HT1080 (cell line): ENCODE results near the gene FHDC1. TPM values are rescaled to one million over a fixed set of nuclear protein-coding genes. Genes with fewer than 3 reads are reported as not detected.

Source experiments
- DNase-seq: peaks from one replicate; pipeline ENCODE4 v3.0.0-alpha.2; 2015; ENCODE audit warnings: low read depth
- total RNA-seq: library from RNA; depleted of rRNA; stranded (reverse); fragments of >200 nt; shearing (Covaris generic); gene quantifications from 2 replicates; pipeline ENCODE4 v1.2.3, GENCODE V29; 2014

Gene FHDC1
- total RNA-seq, 1 experiment from 2014 or later, result 0.23 TPM

DNA sequence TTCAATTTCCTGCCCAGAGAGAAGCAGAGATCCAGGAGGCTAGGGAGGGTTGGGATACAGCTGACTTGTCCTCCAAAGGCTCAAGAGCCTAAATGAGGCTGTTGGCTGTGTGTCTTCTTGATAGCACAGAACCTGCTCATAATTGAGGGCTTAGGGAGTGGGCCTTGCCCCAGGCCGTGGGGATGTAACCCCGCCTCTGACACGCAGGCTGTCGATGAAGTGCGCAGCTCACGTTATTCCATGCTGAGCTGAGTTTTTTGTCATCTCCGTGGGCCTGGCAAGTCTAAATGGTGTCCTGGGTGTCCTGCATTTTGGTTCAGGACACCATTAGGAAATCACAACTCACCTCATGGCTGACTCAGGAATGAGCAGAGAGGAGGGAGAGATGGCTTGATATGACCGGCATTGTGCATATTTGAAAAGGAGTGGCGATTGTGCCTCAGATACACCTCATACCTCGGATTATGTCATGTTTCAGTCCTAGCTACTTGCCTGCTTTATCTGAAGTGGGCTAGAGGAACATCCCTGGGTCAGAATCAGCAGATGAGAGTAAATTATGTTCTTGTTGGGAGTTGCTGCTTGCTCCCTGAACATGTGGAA, 43.7 kb downstream of the FHDC1 start:
- no peak for DNase-seq

DNA sequence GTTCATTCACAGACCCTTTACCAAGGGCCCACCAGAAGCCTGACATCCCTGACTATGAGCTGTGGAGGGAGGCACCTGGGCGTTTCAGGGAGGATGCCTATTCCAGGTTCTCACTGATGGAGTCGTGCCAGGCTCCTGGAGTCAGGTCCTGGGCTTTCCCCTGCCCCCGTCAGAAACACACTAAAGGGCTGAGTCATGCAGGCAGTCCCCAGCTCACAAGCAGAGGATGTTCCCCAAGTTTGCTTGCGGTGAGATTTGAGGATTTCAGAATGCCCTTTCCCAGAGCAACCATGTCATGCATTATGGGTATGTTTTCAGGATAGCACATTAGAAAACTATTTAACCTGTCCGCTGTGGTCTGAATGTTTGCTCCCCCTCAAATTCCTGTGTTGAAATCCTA, 45.2 kb downstream of the FHDC1 start:
- peak; percentile 79 for DNase-seq

DNA sequence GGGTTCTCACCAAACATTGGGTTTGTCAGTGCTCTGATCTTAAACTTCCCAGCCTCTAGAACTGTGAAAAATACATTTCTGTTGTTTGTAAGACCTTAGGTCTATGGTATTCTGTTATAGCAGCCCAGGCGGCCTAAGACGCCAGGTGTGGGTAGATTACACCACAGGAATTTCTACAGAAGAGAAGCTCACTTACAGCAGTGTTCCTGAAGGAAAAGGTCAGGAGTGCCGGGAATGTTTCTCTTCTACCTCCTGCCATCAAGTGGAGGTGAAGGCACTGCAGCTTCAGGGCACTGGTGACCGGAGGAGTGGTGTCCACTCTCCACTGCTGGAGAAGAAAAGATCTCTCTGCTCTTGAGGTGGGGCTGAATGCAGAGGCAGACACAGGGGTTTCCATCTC, 45.7 kb downstream of the FHDC1 start:
- DNase-seq, result no peak

DNA sequence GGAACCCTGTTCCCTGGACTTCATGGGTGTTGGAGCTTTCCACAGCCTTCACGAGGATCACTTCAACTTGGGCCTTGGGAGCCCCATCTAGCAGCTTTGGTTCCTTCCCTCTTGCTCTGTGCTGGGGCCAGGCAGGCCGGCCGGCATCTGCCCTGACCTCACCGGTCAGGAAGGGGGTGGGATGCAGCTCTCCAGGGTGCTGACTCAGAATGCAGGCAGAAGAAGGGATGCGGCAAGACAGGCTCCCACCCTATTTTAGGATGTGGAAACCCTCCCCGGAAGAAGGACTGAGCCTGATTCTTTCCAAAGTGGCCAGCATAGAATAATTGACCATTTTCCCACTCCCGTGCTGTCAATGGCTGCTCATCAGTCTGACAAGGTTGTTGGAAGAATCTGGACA, 47.1 kb downstream of the FHDC1 start:
- peak; percentile 66 for DNase-seq

DNA sequence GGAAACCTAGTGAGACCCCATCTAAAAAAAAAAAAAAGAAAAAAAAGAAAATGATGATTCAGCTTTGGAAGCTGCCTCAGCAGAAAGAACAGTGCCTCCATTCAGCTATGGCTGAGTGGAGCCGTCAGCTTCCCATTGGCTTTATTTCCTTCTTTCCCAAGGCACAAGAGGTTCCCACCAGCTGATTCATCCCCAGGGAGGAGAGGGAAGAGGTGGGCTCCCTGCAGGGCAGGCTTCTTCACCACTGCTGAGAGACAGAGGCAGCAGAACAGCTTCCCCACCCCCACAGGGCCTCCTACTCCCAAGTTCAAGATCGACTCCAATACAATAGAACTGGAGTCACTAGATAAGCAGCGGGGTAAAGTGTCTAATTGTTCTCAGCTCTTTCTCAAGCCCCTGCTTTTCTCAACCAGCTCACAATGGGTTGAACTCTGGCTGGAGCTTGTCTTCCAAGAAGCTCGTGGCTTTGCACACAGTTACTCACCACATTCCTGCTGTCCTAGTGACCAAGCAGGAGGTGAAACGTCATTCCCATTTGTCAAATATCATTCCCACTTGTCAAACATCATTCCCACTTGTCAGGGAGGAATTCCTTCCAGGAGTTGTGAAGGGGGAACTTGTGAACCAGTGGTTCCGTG, 47.8 kb downstream of the FHDC1 start:
- peak; percentile 92 for DNase-seq

DNA sequence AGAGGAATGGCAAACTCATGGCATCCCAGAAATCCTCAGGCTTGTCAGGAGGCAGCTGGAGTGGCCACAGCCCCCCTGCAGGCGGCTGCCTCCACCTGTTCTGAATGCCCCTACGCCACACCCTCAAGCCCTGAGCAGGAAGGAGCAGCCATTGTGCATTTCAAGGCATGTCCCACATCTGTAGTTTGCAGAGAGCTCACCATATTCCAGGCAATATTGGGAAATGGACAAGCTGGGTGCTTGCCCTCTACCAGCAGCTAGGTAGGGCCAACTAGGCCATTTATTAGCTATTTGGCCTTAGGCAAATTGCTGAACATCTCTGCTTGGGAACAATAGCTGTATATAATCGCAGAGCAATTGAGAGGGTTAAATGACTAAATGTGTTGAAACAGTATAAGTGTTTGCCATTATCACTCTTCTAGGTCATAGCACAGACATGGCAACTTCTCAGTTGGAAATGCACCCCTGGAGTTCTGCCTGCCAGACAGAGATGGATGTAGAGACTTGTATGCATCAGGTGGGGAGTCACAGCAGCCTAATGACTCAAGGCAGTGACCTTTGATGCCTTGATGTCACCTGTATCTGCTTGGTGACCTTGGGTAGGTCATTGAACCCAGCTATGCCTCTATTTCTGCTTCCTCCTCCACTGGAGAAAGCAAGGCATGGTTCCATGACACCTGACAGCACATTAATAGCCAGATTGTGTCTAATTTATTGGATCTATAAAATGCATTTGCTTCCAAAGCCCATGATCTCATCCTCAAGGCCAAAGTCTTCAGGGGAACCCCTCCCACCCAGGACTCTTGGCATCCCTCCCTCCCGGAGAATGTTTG, 52.8 kb downstream of the FHDC1 start:
- DNase-seq, result no peak

DNA sequence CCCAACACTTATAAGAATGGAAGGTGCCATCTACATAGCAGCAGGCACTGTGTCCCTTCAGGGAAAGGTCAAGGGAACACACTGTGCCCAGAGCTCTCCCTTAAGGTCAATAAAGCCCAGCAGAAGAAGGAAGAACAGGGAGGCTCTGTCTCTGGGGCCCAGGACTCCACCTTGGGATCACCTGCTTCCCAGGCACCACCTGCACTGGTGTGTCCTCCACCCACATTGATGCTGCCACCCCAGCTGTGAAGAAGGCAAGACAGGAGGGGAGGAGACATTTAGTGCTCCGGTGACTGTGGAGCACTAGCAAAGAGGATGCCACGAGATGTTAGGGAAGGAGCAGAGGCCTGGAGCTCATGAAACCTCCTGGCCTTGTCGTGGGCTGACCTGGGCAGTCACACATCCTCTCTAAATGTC, 53.4 kb downstream of the FHDC1 start:
- no peak for DNase-seq

DNA sequence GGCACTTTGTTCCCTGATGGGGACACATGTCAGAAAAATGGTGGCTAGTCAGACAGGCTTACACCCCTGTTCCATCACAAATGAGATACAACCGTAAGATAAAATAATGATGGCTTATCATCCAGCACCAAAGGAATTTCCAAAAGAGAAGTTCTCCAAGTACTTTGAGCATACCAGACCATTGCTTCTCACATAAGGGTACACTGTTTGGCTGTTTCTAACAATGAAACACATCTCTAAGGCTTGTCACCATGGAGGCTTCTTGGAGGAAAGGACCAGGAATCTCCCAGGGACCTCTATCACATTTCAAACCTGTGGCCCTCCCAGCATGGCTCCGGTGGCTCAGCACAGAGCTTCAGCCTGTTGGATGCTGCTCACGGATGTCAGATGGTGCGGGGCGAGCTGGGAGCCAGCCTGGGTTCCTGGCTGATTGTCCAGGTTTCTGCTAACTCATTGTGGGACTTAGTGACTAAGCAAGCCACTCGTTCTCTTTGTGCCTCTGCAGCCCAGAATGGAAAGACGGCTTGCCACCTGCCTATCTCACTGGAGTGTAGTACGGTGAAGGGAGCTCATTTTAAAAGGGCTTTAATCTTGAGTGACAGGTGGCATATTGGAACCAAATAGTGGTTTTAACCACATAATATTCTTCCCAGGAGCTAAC, 54.5 kb downstream of the FHDC1 start:
- no peak for DNase-seq

DNA sequence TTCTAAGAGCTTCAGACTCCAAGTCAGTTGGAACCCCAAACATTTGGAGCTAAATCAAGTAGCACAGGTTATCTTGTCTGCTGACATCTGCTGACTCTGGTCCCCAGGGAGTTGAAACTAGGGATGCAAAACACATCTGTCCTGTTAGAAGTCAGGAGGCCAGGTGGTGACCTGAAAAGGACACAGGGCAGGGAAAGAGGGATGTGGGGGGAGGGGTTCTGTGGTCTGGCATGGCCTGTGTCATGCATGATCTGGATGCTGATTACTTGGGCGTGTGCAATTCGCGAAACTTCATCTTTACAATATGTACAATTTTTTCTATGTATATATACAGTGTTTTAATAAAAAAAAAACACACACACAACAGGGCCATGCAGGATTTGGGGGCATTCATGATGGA, 55.3 kb downstream of the FHDC1 start:
- no peak for DNase-seq

DNA sequence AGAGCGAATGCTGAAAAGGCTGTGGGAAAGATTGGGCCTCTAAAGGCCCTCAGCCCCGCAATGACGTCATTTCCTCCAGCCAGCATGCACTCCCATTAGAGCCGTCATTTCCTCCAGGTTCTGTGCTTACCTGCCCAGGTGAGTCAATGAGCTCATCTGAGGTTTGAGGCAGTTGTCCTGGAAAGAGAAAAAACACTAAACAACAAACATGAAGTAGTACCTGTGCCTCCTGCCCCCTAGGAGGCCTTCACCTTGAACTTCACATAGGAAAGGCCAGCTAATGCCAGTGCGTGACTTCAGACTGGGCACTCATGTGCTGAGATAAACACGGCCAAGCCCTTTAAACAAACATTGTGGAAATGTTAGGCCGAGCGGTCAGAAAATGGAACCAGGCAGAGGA, 55.9 kb downstream of the FHDC1 start:
- no peak for DNase-seq

DNA sequence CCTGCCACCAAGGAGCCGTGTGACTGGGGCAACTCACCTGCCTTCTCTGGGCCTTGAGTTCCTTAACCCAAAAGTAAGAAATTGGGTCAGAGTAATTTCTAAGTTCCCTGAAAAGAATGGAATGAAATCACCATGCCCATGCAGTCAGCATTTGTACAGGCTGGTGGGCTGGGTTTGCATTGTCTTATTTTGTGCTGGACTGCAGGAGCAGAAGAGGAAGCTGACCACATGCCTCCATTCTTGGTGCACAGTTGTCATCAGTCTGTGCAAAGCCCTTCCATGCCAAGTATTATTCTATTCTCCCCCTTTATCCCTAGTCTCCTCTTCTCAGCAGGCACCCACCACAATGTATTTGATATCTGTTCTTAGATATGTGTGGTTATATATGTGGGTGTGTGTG, 56.3 kb downstream of the FHDC1 start:
- DNase-seq, result no peak

DNA sequence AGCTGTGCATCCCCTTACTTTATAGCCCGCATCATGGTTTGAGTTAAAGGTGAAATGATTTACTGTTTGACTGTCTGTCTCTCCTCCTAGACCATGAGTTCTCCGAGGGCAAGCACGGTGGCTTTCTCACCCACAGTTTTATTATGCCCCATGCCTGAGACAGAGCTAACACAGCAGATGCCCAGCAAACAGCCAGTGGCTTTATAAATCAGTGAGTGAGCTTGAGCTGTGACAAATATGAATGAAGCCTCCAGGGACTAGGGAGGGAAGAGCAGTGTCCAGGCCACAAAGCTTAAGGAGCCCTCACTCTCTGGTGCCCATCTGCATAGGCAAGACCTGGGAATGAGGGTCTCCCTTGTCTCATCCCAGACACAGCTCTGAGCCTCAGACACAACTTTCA, 57.9 kb downstream of the FHDC1 start:
- no peak for DNase-seq

DNA sequence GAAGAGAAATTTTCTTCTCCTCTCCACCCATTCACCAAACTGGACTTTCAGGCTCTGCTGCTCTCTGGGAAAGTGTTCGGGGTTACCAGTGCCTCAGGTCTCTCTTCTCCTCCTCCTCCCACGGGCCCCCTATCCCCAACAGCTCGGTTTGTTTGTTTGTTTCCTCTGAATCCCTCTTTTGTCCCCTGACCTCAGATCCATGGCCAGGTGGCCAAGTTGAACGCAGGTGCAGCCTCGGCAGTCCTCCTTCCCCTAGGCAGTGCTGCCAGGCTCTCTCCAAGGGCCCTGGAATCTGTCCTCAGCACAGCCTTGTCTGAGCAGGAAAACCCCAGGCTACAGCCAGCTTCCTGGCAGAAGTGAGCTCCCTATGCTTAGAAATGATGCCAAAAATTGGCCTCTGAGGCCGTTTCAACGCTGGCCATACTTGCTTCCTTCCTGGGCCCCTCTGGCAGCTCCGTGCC, 60.0 kb downstream of the FHDC1 start:
- no peak for DNase-seq

DNA sequence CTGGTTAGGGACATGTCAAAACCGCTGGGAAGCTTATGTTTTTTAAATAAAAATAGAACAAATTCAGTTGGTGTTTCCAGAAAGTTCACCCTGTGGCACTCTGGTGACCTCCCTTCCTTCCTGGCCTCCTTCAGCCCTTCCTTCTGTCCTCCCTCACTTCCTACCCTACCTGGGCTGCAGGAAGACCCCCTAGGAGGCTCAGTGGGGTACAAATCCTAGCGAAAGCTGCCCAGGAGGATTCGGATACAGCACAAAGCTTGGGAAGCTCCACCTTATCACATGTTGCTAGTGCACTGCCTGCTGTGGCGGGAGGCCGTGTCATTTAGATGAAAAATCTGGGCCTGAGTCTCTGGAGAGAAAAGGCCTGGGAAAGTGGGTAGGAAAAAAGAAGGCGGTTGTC, 60.5 kb downstream of the FHDC1 start:
- DNase-seq, result no peak

DNA sequence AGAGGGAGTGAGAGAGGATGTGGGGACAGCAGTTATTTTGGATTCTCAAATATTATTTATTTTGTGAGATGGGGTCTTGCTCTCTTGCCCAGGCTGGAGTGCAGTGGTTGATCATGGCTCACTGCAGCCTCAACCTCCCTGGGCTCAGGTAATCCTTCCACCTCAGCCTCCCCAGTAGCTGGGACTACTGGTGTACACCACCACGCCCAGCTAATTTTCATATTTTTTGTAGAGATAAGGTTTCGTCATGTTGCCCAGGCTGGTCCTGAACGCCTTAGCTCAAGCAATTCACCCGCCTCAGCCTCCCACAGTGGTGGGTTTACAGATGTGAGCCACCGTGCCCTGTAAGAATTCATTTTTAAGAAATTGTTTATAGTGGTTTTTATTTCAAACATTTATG, 61.2 kb downstream of the FHDC1 start:
- DNase-seq, result no peak

DNA sequence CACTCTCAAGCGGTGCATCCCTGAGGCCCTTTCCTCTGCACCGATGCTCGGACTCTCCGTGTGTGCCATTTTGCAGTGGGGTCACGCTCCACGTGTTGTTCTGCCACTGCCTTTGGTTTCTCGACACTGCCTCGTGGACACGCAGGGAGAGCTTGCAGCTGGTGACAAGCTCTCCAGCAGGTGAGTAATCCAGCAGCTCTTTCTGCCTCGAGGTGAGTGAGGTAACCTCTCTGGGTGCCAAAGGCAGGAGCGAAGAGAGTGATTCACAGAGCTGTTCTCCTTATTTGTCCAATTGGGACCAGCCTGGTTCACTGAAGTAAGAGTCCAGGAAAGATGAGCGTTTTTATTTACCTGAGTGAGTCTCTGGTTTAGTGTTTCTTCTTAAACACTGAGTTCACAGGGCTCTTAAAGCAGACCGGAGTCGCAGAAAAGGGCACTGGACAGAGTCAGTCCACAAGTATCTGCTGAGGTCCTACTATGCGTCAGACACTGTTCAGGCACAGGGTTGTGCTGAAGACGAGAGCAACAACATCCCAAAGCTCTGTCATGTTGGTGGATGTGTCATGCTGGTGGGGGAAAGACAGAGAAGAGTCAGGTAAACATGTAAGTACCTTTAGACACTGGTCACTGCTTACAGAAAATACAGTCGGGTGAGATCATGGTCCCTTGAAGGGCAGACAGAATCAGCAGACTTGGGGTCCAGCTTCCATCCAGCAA, 61.8 kb downstream of the FHDC1 start:
- peak; percentile 28 for DNase-seq

DNA sequence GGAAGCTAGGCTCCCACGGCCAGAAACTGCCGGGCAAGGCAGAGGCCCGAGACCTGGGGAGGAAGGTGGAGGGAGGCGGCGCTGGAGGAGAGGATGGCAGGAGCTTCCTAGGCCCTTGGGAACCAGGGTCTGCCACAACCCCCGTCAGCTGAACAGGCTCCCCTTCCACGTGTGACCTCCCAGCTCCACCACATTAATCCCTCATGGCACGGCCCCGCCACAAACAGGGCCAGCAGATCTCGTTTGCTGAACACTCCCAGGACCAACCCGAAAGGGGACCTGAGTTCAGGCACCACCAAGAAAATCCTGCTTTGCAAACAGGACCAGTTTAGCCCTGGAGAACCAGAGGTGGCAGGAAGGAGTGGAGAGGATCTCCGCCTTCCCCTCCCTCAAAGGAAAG, 62.7 kb downstream of the FHDC1 start:
- DNase-seq, result no peak

DNA sequence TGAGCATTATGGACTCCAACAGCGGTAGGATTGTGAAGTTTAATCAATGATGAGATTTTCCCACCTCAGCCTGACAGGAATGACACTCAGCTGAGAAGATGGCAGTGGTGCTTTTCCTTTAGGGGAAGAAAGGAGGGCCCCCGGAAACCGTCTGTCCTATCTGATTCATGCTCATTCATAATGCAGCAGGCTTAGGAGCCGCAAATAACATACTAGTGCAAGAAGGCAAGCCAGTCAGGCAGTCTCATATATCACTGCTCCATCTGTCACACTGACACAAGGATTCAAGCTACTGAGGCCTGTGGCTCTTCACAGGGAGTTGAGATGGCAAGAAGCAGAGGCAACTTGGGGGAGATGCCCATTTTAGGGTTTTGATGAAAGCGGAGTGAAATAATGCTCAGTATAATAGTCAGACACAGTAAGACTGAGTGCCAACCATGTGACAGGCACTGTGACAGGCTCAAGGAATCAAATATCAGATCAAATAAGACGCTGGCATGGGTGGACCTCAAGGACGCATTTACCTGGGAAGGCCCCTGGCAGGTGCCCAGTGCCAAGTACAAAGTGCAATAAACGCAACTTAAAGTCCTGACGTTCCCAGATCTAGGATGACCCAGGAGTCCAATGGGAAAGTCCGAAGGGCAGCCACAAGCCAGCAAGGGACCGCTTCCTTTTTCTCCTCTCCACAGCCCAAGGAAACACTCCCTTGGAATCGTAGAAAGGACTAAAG, 63.4 kb downstream of the FHDC1 start:
- peak; percentile 37 for DNase-seq

DNA sequence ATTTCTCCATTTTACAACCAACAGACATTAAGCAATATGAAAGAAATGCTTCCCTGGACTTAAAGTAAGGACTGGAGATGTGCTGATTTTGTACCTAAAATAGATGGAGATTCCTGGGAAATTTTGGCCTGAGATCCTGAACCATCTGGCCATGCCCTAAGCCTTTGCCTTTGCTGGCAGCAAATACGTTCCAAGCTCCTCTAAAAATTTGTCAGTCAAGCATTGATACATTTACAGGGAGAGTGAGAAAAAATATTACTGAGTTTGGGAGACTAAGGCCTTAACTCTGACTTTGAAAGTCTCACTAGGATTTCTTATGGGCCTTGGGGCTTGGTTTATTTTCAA, 63.9 kb downstream of the FHDC1 start:
- no peak for DNase-seq

DNA sequence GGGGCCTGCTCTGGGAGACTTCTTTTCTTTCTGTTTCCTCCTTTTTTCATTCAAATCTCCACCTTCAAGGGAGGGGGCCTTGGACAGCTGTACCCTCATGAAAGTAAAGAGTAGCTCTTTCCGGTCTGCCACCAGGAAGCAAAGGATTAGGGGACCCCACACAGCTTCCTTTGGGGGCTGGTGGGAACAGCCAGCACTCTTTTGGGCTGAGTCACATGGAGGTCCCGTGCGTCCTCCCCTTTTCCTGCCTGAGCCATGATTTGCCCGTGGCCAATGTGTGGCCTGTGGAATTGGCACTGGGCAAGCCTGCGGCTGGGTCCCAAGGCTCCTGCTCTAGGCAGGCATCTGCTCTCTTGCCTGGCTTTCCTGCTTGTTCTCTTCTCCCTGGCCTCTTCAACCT, 65.5 kb downstream of the FHDC1 start:
- peak; percentile 61 for DNase-seq

DNA sequence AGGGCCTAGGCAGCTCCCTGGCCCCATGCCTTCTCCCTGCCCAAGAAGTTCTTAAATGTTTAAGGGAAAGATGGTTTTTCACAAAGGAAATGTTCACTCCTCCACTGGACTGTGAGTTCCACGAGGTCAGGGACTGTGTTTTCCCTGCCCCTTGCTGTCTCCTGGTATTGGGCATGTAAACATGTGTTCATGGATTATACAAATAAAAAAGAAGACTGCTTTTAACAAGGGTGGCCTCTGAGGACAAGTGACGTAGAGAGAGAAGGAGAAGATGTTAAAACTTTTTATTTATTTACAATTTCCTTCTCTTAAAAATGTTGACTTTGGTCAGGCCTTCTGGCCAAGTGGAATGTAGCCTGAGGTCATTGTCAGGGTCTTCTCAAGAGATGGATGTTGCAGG, 66.0 kb downstream of the FHDC1 start:
- no peak for DNase-seq
